OCI-LY3 (cell line): Measurements from ENCODE around the gene TMX1.

ENCODE experiments used
- CTCF ChIP-seq: fragments of 200-600, 300-600 bp; sonication (generic); IDR thresholded peaks from 2 replicates; pipeline ENCODE4 v1.5.1; 2014; ENCODE audit warnings: antibody characterized with exemption, low read length, low read depth
- EZH2phosphoT487 ChIP-seq: fragments of 200-600 bp; shearing (Covaris generic); IDR thresholded peaks from 2 replicates; pipeline ENCODE4 v1.6.1; 2018; ENCODE audit warnings: antibody characterized with exemption, mixed run types, low read depth

DNA sequence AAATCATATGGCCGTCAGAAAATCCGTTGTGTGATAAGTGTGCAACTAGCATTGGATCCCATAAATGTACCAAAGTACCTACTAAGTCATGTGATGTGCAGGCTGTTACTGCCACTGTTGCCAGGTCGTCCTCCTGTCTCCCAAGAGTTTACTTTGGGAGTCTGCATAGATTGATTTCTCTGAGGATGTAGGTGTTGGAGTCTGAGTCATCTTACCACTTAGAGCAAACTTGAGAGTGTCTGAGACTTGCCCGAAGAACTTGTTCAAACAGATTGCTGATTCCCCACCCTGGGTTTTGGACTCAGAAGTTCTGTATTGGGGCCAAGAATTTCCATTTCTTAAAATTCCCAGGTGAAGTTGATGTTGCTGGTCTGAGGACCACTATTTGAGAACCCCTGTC, 11.4 kb downstream of the TMX1 start:
- TF ChIP-seq CTCF (no peak), EZH2phosphoT487 (no peak)
